Duodenal mucosa (tissue), 2 donors: ENCODE data around the gene TPP2.

Experiments
- H3K27ac ChIP-seq: one replicate; pipeline ENCODE4 v1.7.0; 2013; ENCODE audit warnings: low read depth, low read length
- H3K27me3 ChIP-seq, 2 donors: one replicate each; pipeline ENCODE4 v1.7.0; 2013; ENCODE audit warnings: low read length in 2 of 2, control low read depth in 1 of 2; ENCODE audit not compliant: insufficient read depth in 2 of 2, control insufficient read depth in 1 of 2
- H3K36me3 ChIP-seq, 2 donors: one replicate each; pipeline ENCODE4 v1.7.0; 2013; ENCODE audit warnings: low read length in 2 of 2, control low read depth in 1 of 2; ENCODE audit not compliant: insufficient read depth in 2 of 2, control insufficient read depth in 1 of 2
- H3K4me1 ChIP-seq, 2 donors: one replicate each; pipeline ENCODE4 v1.7.0; 2013; ENCODE audit warnings: low read length in 2 of 2, control low read depth in 1 of 2; ENCODE audit not compliant: insufficient read depth in 2 of 2, control insufficient read depth in 1 of 2
- H3K4me3 ChIP-seq, 2 donors: one replicate each; pipeline ENCODE4 v1.7.0; 2013; ENCODE audit warnings: low read length in 2 of 2, low read depth in 1 of 2
- H3K9ac ChIP-seq, 2 donors: one replicate each; pipeline ENCODE4 v1.7.0; 2013; ENCODE audit warnings: low read length in 2 of 2, low read depth in 1 of 2
- H3K9me3 ChIP-seq, 2 donors: one replicate each; pipeline ENCODE4 v1.7.0; 2013; ENCODE audit warnings: low read length in 2 of 2, control low read depth in 1 of 2; ENCODE audit not compliant: control insufficient read depth in 1 of 2

Gene TPP2

DNA sequence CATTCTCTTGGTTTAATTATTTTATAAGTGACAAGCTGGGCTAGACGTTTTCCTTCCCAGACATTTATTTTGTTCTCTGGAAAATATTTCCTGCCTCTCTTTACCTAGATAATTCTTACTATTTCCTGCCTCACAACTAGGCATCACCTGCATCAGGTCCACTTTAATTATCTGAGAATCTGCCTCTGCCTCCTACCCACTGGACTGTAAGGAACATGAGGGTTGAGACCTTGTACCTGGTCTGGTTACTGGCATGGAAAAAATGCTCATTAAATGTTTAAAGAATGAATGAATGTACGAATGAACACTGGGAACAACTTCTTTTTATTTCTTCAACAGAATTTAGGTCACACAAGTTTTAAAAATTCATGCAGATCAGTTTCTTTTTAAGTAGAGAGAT lies 111.4 kb downstream of the TPP2 start:
- Histone ChIP-seq H3K36me3 (no peaks in the 10 kb centered on the region), H3K4me1 (no peaks in the 10 kb centered on the region), H3K4me3 (no peak overlapping the region), H3K9me3 (no peaks in the 10 kb centered on the region), H3K27ac (no peak overlapping the region), H3K27me3 (no peaks in the 10 kb centered on the region), H3K9ac (no peak overlapping the region)

DNA sequence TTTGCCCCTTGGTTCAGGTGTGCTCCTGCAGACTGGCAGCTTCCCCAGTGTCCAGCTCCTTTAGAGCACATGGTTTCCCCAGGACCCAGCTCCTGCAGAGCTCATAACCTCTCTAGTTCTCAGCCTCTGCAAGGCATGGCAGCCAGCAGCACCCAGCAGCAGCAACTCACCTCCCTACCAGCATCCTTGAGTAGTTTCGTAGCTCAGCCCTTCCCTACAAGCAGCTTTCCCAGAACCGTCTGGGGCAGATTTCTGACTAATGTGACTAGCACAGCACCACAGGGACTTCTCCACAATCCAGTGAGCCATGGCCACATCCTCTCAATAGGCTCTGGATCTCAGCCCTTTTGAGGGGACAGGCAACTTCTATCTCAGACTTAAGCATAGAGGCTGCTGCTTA lies 112.2 kb downstream of the TPP2 start:
- H3K4me1 ChIP-seq, result no peaks in the 10 kb centered on the region
- H3K36me3 ChIP-seq, result no peaks in the 10 kb centered on the region
- no peaks in the 10 kb centered on the region for H3K27me3 ChIP-seq
- no peak overlapping the region for H3K27ac ChIP-seq
- H3K9me3 ChIP-seq, result no peaks in the 10 kb centered on the region
- no peak overlapping the region for H3K4me3 ChIP-seq
- no peak overlapping the region for H3K9ac ChIP-seq

DNA sequence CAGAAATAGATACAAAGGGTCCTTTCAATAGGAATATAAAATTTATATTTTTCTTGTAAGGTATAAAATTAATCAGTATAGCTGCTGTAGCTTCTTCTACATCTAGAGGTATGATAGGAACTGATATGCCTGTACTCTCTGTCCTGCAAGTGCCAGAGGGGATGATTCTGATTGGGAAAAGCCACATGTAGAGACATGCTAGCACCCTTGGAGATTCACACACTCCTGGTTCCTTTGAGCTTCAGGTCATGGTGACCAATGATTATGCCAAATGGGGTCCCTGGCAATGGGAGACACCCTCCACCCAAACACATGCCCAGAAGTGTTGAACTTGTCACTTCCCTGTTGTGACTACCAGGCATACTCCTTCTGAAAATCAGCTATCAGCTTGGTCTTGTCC lies 112.8 kb downstream of the TPP2 start:
- Histone ChIP-seq H3K9ac (no peak overlapping the region), H3K4me1 (no peaks in the 10 kb centered on the region), H3K27ac (no peak overlapping the region), H3K27me3 (no peaks in the 10 kb centered on the region), H3K4me3 (no peak overlapping the region), H3K36me3 (no peaks in the 10 kb centered on the region), H3K9me3 (no peaks in the 10 kb centered on the region)

DNA sequence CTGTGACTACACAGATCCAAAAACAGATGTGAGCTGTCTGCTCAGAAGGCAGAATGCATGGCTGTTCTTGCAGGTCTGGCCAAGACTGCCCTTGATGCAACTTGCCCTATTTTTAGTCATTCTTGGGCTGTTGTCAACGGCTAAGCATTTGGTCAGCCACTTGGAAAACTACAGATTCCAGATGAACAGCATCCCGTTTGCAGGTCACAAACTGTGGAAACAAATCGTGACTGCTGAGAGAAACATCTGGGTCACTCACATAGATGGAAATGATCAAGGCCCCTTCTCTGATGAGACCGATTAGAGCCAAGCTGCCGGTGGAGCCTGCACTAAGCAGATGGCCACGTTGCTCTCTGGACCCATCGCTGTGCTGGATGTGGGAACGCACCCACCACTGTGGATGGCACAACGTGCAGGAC lies 113.5 kb downstream of the TPP2 start:
- Histone ChIP-seq H3K4me3 (no peak overlapping the region), H3K27me3 (no peaks in the 10 kb centered on the region), H3K9ac (no peak overlapping the region), H3K36me3 (no peaks in the 10 kb centered on the region), H3K27ac (no peak overlapping the region), H3K4me1 (no peaks in the 10 kb centered on the region), H3K9me3 (no peaks in the 10 kb centered on the region)

DNA sequence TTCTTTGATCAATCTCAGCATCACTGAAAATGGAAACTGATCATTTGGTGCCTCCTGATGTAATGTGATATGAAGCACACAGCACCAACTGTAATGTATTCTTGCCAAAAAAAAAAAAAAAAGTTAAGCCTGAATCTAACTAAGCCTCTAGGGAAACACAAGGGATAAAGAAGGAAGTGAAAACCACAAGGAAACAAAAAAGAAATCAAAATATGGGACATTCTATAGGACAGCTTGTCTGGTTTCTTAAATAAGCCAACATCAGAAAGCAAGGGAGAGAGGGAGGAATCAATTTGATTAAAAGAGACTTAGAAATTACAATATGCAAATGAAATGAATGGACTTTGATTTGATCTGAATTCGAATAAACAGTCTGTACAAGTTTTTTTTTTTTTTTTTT lies 118.7 kb downstream of the TPP2 start:
- H3K27ac ChIP-seq, result no peak overlapping the region
- H3K4me3 ChIP-seq, result no peak overlapping the region
- H3K4me1 ChIP-seq, result no peaks in the 10 kb centered on the region
- no peaks in the 10 kb centered on the region for H3K9me3 ChIP-seq
- H3K36me3 ChIP-seq, result no peaks in the 10 kb centered on the region
- no peaks in the 10 kb centered on the region for H3K27me3 ChIP-seq
- H3K9ac ChIP-seq, result no peak overlapping the region

DNA sequence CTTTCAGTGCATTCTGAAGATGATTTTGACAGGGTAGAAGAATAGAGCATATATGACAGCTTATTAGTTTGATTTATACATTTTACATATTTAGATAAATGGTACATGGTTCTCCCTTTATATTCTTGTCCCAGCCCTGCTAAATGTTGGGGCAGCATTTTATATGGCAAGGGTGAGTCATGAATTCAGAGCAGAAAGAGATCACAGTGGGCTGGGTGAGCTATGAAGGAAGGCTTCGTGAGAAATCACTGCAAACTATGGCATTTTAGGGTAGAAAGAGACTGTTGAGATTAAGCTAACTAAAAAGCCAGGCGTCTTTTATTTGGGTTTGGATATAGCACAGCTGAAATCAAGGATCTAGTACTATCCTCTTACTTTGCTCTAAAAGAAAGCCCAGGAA lies 122.0 kb downstream of the TPP2 start:
- no peaks in the 10 kb centered on the region for H3K9me3 ChIP-seq
- H3K36me3 ChIP-seq, result no peaks in the 10 kb centered on the region
- no peaks in the 10 kb centered on the region for H3K4me1 ChIP-seq
- H3K27ac ChIP-seq, result no peak overlapping the region
- H3K9ac ChIP-seq, result no peak overlapping the region
- no peaks in the 10 kb centered on the region for H3K27me3 ChIP-seq
- no peak overlapping the region for H3K4me3 ChIP-seq

DNA sequence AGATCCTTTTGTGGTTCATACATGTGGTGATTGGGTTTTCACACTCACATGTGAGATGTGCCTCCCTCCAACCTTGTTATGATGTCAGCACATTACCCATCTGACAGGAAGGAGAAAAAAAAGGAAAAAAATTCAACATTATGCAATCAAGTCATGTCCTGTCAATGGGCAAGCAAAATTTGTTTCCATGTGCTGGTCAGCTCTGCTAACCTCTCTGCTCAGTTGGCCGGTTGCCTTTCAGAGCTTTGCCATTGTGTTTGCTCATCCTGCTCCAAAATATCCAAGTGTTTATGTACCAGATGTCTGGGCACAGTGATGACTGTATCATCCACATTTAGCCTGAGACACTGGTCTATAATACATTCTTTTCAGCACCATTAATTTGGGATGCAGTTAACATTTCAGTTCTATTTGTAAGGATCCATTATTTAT lies 125.0 kb downstream of the TPP2 start:
- Histone ChIP-seq H3K36me3 (no peaks in the 10 kb centered on the region), H3K9ac (no peak overlapping the region), H3K4me1 (no peaks in the 10 kb centered on the region), H3K27me3 (no peaks in the 10 kb centered on the region), H3K4me3 (no peak overlapping the region), H3K9me3 (no peaks in the 10 kb centered on the region), H3K27ac (no peak overlapping the region)

DNA sequence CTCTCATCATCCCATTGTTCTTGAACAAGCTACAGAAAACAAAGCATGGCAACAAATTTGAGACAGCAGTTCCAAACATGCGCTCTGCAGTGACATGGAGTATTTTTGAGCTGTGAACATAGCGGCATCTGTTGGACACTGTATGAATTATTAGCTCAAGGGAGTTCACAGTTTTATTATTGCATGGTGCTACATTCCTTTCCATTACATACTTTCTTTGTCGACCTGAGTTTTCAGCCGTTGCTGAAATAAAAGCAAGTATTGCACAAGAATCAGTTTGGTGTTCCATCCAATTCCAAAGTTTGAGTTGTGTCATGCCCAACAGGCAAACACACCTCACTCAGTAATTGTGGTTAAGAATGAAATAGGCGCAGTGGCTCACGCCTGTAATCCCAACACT lies 128.1 kb downstream of the TPP2 start:
- H3K36me3 ChIP-seq, result no peaks in the 10 kb centered on the region
- H3K9me3 ChIP-seq, result no peaks in the 10 kb centered on the region
- H3K27me3 ChIP-seq, result no peaks in the 10 kb centered on the region
- H3K4me3 ChIP-seq, result no peak overlapping the region
- H3K9ac ChIP-seq, result no peak overlapping the region
- H3K4me1 ChIP-seq, result no peaks in the 10 kb centered on the region
- no peak overlapping the region for H3K27ac ChIP-seq

DNA sequence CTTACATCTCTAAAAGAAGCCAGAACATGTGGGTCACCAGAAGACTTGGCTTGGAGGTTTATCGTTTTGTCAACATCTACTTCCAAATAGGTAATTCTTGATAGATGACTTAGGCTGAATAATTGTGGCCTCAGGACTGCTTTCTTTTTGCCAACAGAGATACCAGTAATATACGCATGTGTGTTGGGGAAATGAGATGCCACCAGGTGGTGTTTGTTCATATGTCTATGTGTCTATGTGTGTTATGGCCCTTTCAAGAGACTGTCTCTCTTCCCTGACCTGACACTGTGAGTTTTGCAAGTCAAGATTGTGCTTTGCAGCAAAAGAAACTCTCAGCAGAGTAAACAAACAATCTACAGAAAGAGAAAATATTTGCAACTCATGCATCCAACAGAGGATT lies 129.6 kb downstream of the TPP2 start:
- Histone ChIP-seq H3K27me3 (no peaks in the 10 kb centered on the region), H3K9me3 (no peaks in the 10 kb centered on the region)

More for the DNA sequence above, 129.6 kb downstream of the TPP2 start:
- no peak overlapping the region for H3K9ac ChIP-seq
- no peaks in the 10 kb centered on the region for H3K36me3 ChIP-seq
- H3K4me1 ChIP-seq, result no peaks in the 10 kb centered on the region
- H3K4me3 ChIP-seq, result no peak overlapping the region
- no peak overlapping the region for H3K27ac ChIP-seq
